CD4-positive, CD25-positive, alpha-beta regulatory T cell (primary cell): ENCODE measurements around the gene RPS13. TPM values are rescaled to one million over a fixed set of nuclear protein-coding genes. Genes with fewer than 3 reads are reported as not detected.
"Not testable (repeated sequence)": the region's sequence is repeated elsewhere in the genome, so short reads cannot be mapped to it uniquely, and the experiment has no call there.

Source experiments
- ATAC-seq, 2 donors: fragments of 150-1000 bp; cut with Tn5 transposase; one replicate each; pipeline ENCODE4 v1.10.0; 2021; ENCODE audit warnings: low read depth in 2 of 2, moderate number of reproducible peaks in 2 of 2, moderate library complexity in 1 of 2
- DNase-seq, 3 donors: peaks; one replicate each; pipeline versions ENCODE4 v3.0.0 to v3.0.0-alpha.2; 2012 to 2022; ENCODE audit warnings: mixed read lengths in 1 of 3
- H3K27ac ChIP-seq: one replicate; pipeline ENCODE4 v1.7.0; 2013; ENCODE audit warnings: mild to moderate bottlenecking, low read length; ENCODE audit not compliant: insufficient read depth, poor library complexity, severe bottlenecking
- H3K27me3 ChIP-seq: one replicate; pipeline ENCODE4 v1.7.0; 2013; ENCODE audit warnings: low read length; ENCODE audit not compliant: control insufficient read depth, insufficient read depth
- H3K36me3 ChIP-seq: one replicate; pipeline ENCODE4 v1.7.0; 2013; ENCODE audit warnings: mild to moderate bottlenecking, low read length, moderate library complexity; ENCODE audit not compliant: control insufficient read depth, insufficient read depth
- H3K4me1 ChIP-seq: 2 replicates; pipeline ENCODE4 v1.7.0; 2013; ENCODE audit warnings: mild to moderate bottlenecking, low read length; ENCODE audit not compliant: insufficient read depth, control insufficient read depth, poor library complexity, severe bottlenecking
- H3K4me3 ChIP-seq: one replicate; pipeline ENCODE4 v1.7.0; 2013; ENCODE audit warnings: low read depth, mild to moderate bottlenecking, low read length, moderate library complexity
- H3K9me3 ChIP-seq, 2 experiments: 1 replicate in 1 of 2; 2 replicates in 1 of 2; pipeline ENCODE4 v1.7.0; 2013; ENCODE audit warnings: low read length in 2 of 2, mild to moderate bottlenecking in 1 of 2, moderate library complexity in 1 of 2; ENCODE audit not compliant: control insufficient read depth in 2 of 2
- H3K27ac Mint-ChIP-seq, 3 donors: one replicate each; pipeline ENCODE4 v1.8.0; 2020 to 2022; ENCODE audit warnings: mild to moderate bottlenecking in 3 of 3, mixed read lengths in 3 of 3, moderate library complexity in 2 of 3
- H3K27me3 Mint-ChIP-seq: one replicate; pipeline ENCODE4 v1.8.0; 2022; ENCODE audit warnings: mild to moderate bottlenecking, mixed read lengths
- H3K36me3 Mint-ChIP-seq: one replicate; pipeline ENCODE4 v1.8.0; 2020; ENCODE audit warnings: mixed read lengths
- H3K4me1 Mint-ChIP-seq, 4 donors: one replicate each; pipeline ENCODE4 v1.8.0; 2020 to 2022; ENCODE audit warnings: mixed read lengths in 4 of 4, mild to moderate bottlenecking in 1 of 4
- H3K4me3 Mint-ChIP-seq, 4 donors: one replicate each; pipeline ENCODE4 v1.8.0; 2020 to 2022; ENCODE audit warnings: mild to moderate bottlenecking in 4 of 4, mixed read lengths in 4 of 4, moderate library complexity in 3 of 4
- H3K9me3 Mint-ChIP-seq, 7 donors: one replicate each; pipeline ENCODE4 v1.8.0; 2020 to 2022; ENCODE audit warnings: mixed read lengths in 7 of 7, mild to moderate bottlenecking in 3 of 7, moderate library complexity in 2 of 7
- polyA plus RNA-seq, 4 donors: library from polyadenylated mRNA; unstranded; fragments of 300-500 nt; fragmentation: Illumina TruSeq; gene quantifications; one replicate each; pipeline ENCODE4 v1.2.3, GENCODE V29; 2021
- total RNA-seq: library from RNA; stranded (reverse); gene quantifications from one replicate; pipeline ENCODE4 v1.2.3, GENCODE V29; 2022

The RPS13 gene
- total RNA-seq (1,120 TPM), polyA plus RNA-seq (1,000 to 10,000 TPM; 1,769 to 2,526 (median 2,157) TPM)

DNA sequence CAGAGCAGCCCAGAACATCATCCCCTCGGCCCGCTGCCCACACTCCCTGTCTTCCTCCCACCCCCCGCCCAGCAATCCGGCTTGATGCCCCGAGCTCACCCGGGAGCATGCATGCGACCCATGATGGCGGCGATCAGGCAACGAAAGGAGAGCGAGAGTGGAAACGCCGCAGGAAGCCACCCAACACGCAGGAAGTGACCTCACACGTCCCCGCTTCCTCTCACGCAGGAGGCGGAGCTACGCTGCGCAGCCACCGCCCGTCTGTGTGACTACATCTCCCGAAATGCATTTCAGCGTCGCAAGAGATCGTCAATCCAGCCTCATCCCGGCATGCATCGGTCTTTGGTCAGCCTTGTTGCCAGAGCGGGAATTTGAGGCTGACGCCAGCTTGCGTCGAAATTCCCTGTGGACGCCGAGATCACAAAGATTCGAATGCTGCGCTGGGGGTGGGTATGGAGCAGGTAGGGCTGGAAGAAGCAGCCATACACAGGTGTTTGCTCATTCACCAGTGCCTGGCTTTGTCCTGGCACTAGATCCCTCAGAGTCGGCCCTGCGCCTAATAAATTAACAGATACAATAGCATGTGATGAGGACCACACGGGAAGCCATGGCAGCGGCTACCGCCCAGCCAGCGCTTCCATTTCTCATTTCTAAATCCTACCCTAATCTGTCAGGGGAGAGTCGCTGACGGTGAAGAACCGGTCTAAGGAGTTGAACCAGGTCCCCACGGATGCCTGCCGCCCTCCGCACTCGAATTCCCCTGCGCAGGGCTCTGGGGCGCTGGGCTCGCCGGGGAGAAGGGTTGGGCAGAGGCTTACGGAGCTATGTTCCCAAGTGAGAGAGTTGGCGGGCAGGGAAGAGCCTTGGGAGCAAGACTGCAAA is at the start of gene RPS13:
TSS of gene RPS13 (minus strand) at position 148 of the 882 bp plus-strand sequence. CDS start at position 122, 26 bp downstream.
- no peaks in the 10 kb centered on the region for H3K27me3 Mint-ChIP-seq
- ATAC-seq = peak; percentile 98
- Histone ChIP-seq H3K9me3 (no peaks in the 10 kb centered on the region), H3K27me3 (no peaks in the 10 kb centered on the region), H3K27ac (peak within 1 kb of the TSS; percentile 86), H3K4me3 (peak within 1 kb of the TSS; percentile 97), H3K4me1 (peaks cover 25% of the 10 kb centered on the region), H3K36me3 (peaks cover 30% of the 10 kb centered on the region)
- H3K9me3 Mint-ChIP-seq = no peaks in the 10 kb centered on the region
- H3K36me3 Mint-ChIP-seq = peaks cover 24% of the 10 kb centered on the region
- peak within 1 kb of the TSS; percentile 92 to 99 (median 98) for H3K27ac Mint-ChIP-seq
- DNase-seq = peak; percentile 92 to 99 (median 94)
- H3K4me1 Mint-ChIP-seq = peaks cover 21 to 59% (median 32%) of the 10 kb centered on the region in 4 donors
- peak within 1 kb of the TSS; percentile 95 to 99 (median 98) for H3K4me3 Mint-ChIP-seq

DNA sequence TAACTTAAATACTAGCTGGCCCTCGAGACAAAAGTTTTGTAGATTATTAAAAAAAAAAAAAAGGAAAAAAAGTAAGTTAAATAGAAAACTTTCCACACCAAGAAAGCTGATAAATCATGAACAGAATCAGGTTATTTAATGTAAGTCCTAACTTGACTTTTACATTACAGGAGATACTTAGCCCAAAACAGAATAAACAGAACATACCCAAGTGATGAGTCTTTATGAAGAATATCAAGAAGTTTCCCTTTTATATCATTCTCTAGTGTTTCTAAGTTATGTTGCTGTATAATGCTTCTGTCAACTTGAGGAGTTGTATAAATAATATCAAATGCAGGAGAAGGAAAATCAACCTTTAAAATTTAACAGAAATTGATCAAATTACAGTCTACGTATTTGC is 44.5 kb upstream of the RPS13 start:
- H3K27me3 ChIP-seq = no peaks in the 10 kb centered on the region
- no peak for ATAC-seq
- no peaks in the 10 kb centered on the region for H3K27me3 Mint-ChIP-seq
- no peaks in the 10 kb centered on the region for H3K9me3 ChIP-seq
- peaks cover 18% of the 10 kb centered on the region for H3K36me3 Mint-ChIP-seq
- no peaks in the 10 kb centered on the region for H3K9me3 Mint-ChIP-seq
- no peak overlapping the region for H3K4me3 ChIP-seq
- peaks cover 21% of the 10 kb centered on the region for H3K36me3 ChIP-seq
- H3K4me3 Mint-ChIP-seq = no peak overlapping the region
- peaks cover 0 to 6% (median 2%) of the 10 kb centered on the region in 4 donors for H3K4me1 Mint-ChIP-seq
- no peak overlapping the region for H3K27ac Mint-ChIP-seq
- no peaks in the 10 kb centered on the region for H3K4me1 ChIP-seq
- H3K27ac ChIP-seq = no peak overlapping the region
- DNase-seq = no peak

DNA sequence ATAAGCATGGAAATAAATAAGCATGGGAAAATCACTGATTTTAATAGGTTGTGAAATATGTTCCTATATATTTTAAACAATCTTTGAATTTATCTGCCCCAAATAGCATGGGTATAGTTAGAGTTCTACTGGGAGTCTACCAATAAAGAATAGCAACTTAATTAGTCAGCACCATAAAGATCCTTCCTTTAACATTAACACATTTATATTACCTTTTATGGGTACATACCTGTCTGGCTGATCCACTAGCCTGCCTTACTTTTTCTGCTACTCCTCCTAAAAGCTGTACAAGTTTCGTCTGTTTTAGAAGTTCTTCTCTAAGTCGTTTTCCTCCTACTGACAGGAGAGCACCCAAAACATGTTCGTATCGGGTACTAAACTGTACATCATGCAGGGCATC is 39.8 kb upstream of the RPS13 start:
- Mint-ChIP-seq H3K4me3 (no peak overlapping the region), H3K27ac (no peak overlapping the region), H3K4me1 (peaks cover 0 to 10% (median 0%) of the 10 kb centered on the region in 4 donors)

DNA sequence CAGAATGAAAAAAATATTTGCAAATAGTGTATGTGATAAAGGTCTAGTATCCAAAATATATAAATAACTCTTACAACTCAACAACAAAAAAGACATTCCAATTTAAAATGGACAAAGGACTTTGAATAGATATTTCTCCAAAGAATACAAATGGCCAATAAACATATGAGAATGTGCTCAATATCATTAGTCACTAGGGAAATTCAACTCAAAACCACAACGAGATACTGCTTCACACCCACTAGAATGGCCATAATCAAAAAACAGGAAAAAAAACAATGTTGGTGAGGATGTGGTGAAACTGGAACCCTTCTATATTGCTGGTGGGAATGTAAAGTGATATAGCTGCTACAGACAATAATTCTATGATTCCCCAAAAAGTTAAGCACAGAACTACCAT is 38.6 kb upstream of the RPS13 start:
- no peak for ATAC-seq
- H3K27ac Mint-ChIP-seq = no peak overlapping the region
- peaks cover 18% of the 10 kb centered on the region for H3K36me3 Mint-ChIP-seq
- no peaks in the 10 kb centered on the region for H3K9me3 ChIP-seq
- H3K27me3 ChIP-seq = no peaks in the 10 kb centered on the region
- no peaks in the 10 kb centered on the region for H3K9me3 Mint-ChIP-seq
- H3K4me3 ChIP-seq = no peak overlapping the region
- peaks cover 0 to 10% (median 0%) of the 10 kb centered on the region in 4 donors for H3K4me1 Mint-ChIP-seq
- peaks cover 18% of the 10 kb centered on the region for H3K36me3 ChIP-seq
- DNase-seq = no peak
- H3K27ac ChIP-seq = no peak overlapping the region
- no peaks in the 10 kb centered on the region for H3K4me1 ChIP-seq
- H3K27me3 Mint-ChIP-seq = no peaks in the 10 kb centered on the region
- no peak overlapping the region for H3K4me3 Mint-ChIP-seq

More for the DNA sequence above, 39.8 kb upstream of the RPS13 start:
- Mint-ChIP-seq H3K27me3 (no peaks in the 10 kb centered on the region), H3K9me3 (no peaks in the 10 kb centered on the region), H3K36me3 (peaks cover 15% of the 10 kb centered on the region)
- Histone ChIP-seq H3K4me3 (no peak overlapping the region), H3K4me1 (no peaks in the 10 kb centered on the region), H3K9me3 (no peaks in the 10 kb centered on the region), H3K27me3 (no peaks in the 10 kb centered on the region), H3K27ac (no peak overlapping the region), H3K36me3 (peaks cover 22% of the 10 kb centered on the region)
- ATAC-seq = no peak
- no peak for DNase-seq

- H3K9me3 ChIP-seq, H3K27me3 ChIP-seq, H3K9me3 Mint-ChIP-seq, H3K4me3 ChIP-seq, H3K27ac Mint-ChIP-seq, H3K4me1 Mint-ChIP-seq, H3K27ac ChIP-seq, H3K4me3 Mint-ChIP-seq, ATAC-seq, H3K27me3 Mint-ChIP-seq, H3K4me1 ChIP-seq, DNase-seq: not testable (repeated sequence)
- H3K36me3 Mint-ChIP-seq = peaks cover 34% of the 10 kb centered on the region
- peaks cover 43% of the 10 kb centered on the region for H3K36me3 ChIP-seq
Observed at GRCh38 chr11:17107745-17108144, 30.3 kb upstream of the RPS13 start.

GRCh38 chr11:17105404-17106040 is 28.1 kb upstream of the RPS13 start:
- not testable (repeated sequence) for H3K4me3 ChIP-seq, ATAC-seq, H3K9me3 ChIP-seq, H3K9me3 Mint-ChIP-seq, H3K27ac ChIP-seq, DNase-seq, H3K27me3 Mint-ChIP-seq, H3K4me3 Mint-ChIP-seq, H3K27me3 ChIP-seq, H3K4me1 ChIP-seq, H3K4me1 Mint-ChIP-seq
- Mint-ChIP-seq H3K27ac (peak overlapping the region in 1 of 3 donors; percentile 55), H3K36me3 (peaks cover 35% of the 10 kb centered on the region)
- peaks cover 49% of the 10 kb centered on the region for H3K36me3 ChIP-seq

- H3K27me3 ChIP-seq = no peaks in the 10 kb centered on the region
- Mint-ChIP-seq H3K27me3 (no peaks in the 10 kb centered on the region), H3K4me1 (peaks cover 0 to 3% (median 0%) of the 10 kb centered on the region in 4 donors), H3K9me3 (no peaks in the 10 kb centered on the region), H3K36me3 (peaks cover 31% of the 10 kb centered on the region), H3K27ac (no peak overlapping the region), H3K4me3 (peak overlapping the region in 1 of 4 donors; percentile 21)
- no peak overlapping the region for H3K4me3 ChIP-seq
- peaks cover 31% of the 10 kb centered on the region for H3K36me3 ChIP-seq
- H3K9me3 ChIP-seq = no peaks in the 10 kb centered on the region
- ATAC-seq (no peak), DNase-seq (no peak)
- H3K4me1 ChIP-seq = no peaks in the 10 kb centered on the region
- no peak overlapping the region for H3K27ac ChIP-seq
Observed at GRCh38 chr11:17102462-17102861, 25.0 kb upstream of the RPS13 start.
